ENCODE data around the gene ATF3.

DNA sequence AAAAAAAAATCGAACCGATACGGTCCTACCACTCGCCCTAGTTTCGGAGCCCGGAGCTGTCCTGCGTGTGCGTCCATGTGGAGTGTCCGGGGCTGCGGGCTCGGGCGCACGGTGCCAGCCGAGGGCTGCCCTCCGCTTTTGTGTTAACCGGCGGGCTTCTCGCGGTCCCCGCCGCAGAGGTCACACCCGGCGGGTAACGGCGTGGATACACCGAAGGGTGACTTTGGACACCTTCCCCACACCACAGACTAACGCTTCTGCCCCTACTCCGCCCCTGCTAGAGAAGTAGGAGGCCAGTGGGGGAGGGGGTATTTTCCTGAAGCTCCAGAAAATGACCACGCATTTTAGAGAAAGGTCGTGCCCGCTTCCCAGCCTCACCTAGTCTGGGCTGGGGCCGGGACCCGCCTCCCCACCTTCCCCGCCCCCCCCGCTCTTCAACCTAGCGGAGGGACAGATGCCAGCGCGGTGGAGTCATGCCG lies 609 bp upstream of the ATF3 start:
- TF ChIP-seq, protein P1, sequence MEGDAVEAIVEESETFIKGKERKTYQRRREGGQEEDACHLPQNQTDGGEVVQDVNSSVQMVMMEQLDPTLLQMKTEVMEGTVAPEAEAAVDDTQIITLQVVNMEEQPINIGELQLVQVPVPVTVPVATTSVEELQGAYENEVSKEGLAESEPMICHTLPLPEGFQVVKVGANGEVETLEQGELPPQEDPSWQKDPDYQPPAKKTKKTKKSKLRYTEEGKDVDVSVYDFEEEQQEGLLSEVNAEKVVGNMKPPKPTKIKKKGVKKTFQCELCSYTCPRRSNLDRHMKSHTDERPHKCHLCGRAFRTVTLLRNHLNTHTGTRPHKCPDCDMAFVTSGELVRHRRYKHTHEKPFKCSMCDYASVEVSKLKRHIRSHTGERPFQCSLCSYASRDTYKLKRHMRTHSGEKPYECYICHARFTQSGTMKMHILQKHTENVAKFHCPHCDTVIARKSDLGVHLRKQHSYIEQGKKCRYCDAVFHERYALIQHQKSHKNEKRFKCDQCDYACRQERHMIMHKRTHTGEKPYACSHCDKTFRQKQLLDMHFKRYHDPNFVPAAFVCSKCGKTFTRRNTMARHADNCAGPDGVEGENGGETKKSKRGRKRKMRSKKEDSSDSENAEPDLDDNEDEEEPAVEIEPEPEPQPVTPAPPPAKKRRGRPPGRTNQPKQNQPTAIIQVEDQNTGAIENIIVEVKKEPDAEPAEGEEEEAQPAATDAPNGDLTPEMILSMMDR (IDR thresholded peaks at IDR 0.05; ENCODE audit: borderline replicate concordance, extremely low read depth, low read length, poor library complexity, severe bottlenecking) = no peak
- peak; percentile 74 for TF ChIP-seq EZH2 (IDR thresholded peaks at IDR 0.05; ENCODE audit: borderline replicate concordance, low read depth, low read length, severe bottlenecking)
